K562 (cell line): ENCODE results near the gene SCNN1A. TPM values are rescaled to one million over a fixed set of nuclear protein-coding genes. Genes with fewer than 3 reads are reported as not detected.

Source experiments
- CEBPG ChIP-seq, 3 experiments: fragments of 200-800 bp in 1 of 3; sonication (Bioruptor generic) in 1 of 3; sonication (generic) in 1 of 3; formaldehyde crosslinking in 1 of 3; IDR thresholded peaks in 2 of 3; conservative IDR thresholded peaks in 1 of 3; 2 replicates each; pipeline versions ENCODE4 v1.6.1 to v1.8.0; 2016 to 2022; ENCODE audit warnings: missing compliant biosample characterization in 2 of 3, missing genetic modification characterization in 2 of 3, mild to moderate bottlenecking in 1 of 3, missing genetic modification reagents in 1 of 3
- POLR2G ChIP-seq: fragments of 200-400 bp; formaldehyde crosslinking; IDR thresholded peaks from 2 replicates; pipeline ENCODE4 v1.6.1; 2017; ENCODE audit warnings: low read depth, mild to moderate bottlenecking, antibody characterized with exemption, low read length, moderate library complexity
- polyA plus RNA-seq, 8 experiments: library from polyadenylated mRNA; depleted of rRNA in 4 of 8; stranded (reverse) in 5 of 8; unstranded in 3 of 8; fragments of >200 nt; fragmentation: Nextera tagmentation in 2 of 8; fragmentation: Illumina TruSeq in 1 of 8; extraction: Ambion mirVana in 2 of 8; extraction: Trizol in 1 of 8; gene quantifications; 2 replicates each; pipeline versions ENCODE4 v1.2.1 to v1.2.3, GENCODE V29; 2011 to 2014; ENCODE audit warnings: inconsistent platforms in 1 of 8, missing spikeins in 1 of 8
- total RNA-seq, 7 experiments: library from RNA; depleted of rRNA in 6 of 7; stranded (reverse); fragments of >200 nt in 6 of 7; fragmentation: Illumina TruSeq in 2 of 7; extraction: Trizol in 2 of 7; gene quantifications; 2 replicates each; pipeline versions ENCODE4 v1.2.1 to v1.2.3, GENCODE V29; 2011 to 2021; ENCODE audit warnings: low replicate concordance in 1 of 7
- TF ChIP-seq, protein P1 (sequence below): fragments of 250-450 bp; sonication (Bioruptor Pico); IDR thresholded peaks from 2 replicates; pipeline ENCODE4 v1.4.0; 2020; ENCODE audit warnings: mild to moderate bottlenecking, moderate library complexity
- TF ChIP-seq, protein P2 (sequence below): fragments of 450-650 bp; IDR thresholded peaks from 2 replicates; pipeline ENCODE4 v1.6.1; 2017; ENCODE audit warnings: antibody characterized with exemption, mild to moderate bottlenecking
- TF ChIP-seq, protein P3 (sequence below): sonication (generic); formaldehyde crosslinking; IDR thresholded peaks from 2 replicates; pipeline ENCODE4 v1.8.0; 2023; ENCODE audit warnings: missing genetic modification reagents, mild to moderate bottlenecking, borderline replicate concordance
- TF ChIP-seq, protein P4 (sequence below): fragments of 250-450 bp; sonication (Bioruptor Pico); IDR thresholded peaks from 2 replicates; pipeline ENCODE4 v1.8.0; 2021; ENCODE audit warnings: mild to moderate bottlenecking, moderate library complexity
- TF ChIP-seq, protein P5 (sequence below): fragments of 450-650 bp; IDR thresholded peaks from 2 replicates; pipeline ENCODE4 v1.6.1; 2016

The SCNN1A gene
- total and polyA plus RNA-seq, 9 of the 15 experiments (the other 6 are each of a cell fraction or from before 2014, with no cell fraction given): 0.15 to 0.49 (median 0.32) TPM; not detected in 5

DNA sequence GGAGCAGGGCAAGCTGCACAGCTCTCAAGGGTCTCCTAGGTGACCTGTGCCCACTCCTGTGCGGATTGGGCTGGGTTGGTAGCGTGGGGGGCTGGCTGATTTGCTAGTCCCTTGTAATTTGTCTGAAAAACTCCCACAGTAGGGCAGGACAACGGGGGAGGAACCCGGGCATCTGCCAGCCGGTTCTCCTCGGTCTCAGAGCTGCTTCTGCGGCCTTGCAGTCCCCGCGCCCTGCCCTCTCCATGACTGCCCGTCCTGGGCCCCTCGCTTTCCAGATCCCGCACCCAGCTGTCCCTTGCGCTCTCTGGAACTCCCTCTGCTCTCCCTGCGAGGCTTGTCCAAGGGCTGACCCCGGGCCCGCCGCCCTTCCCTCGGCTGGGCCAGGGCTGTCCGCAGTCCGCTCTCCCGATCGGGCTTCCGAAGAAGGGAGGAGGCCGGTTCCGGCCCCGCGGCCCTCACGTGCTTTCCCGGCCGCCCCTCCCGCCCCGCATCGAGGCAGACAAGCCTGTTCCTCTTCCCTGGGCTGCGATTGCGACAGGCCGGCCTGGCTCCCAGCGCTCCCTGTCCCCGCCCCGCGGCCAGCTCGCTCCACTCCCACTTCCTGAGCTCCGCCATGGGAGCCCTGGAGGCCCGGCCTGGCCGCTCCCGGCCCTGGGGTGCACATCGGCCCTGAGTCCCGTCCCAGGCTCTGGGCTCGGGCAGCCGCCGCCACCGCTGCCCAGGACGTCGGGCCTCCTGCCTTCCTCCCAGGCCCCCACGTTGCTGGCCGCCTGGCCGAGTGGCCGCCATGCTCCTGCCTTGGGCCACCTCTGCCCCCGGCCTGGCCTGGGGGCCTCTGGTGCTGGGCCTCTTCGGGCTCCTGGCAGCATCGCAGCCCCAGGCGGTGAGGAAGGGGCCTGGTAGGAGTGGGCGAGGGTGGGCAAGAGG is 8.5 kb upstream of the SCNN1A start, which contains the start of gene LTBR (continued):
- TF ChIP-seq, protein P1, sequence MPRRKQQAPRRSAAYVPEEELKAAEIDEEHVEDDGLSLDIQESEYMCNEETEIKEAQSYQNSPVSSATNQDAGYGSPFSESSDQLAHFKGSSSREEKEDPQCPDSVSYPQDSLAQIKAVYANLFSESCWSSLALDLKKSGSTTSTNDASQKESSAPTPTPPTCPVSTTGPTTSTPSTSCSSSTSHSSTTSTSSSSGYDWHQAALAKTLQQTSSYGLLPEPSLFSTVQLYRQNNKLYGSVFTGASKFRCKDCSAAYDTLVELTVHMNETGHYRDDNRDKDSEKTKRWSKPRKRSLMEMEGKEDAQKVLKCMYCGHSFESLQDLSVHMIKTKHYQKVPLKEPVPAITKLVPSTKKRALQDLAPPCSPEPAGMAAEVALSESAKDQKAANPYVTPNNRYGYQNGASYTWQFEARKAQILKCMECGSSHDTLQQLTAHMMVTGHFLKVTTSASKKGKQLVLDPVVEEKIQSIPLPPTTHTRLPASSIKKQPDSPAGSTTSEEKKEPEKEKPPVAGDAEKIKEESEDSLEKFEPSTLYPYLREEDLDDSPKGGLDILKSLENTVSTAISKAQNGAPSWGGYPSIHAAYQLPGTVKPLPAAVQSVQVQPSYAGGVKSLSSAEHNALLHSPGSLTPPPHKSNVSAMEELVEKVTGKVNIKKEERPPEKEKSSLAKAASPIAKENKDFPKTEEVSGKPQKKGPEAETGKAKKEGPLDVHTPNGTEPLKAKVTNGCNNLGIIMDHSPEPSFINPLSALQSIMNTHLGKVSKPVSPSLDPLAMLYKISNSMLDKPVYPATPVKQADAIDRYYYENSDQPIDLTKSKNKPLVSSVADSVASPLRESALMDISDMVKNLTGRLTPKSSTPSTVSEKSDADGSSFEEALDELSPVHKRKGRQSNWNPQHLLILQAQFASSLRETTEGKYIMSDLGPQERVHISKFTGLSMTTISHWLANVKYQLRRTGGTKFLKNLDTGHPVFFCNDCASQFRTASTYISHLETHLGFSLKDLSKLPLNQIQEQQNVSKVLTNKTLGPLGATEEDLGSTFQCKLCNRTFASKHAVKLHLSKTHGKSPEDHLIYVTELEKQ (CRISPR knock-in tag): no peak
- TF ChIP-seq POLR2G: peak; percentile 90
- TF ChIP-seq, protein P2, sequence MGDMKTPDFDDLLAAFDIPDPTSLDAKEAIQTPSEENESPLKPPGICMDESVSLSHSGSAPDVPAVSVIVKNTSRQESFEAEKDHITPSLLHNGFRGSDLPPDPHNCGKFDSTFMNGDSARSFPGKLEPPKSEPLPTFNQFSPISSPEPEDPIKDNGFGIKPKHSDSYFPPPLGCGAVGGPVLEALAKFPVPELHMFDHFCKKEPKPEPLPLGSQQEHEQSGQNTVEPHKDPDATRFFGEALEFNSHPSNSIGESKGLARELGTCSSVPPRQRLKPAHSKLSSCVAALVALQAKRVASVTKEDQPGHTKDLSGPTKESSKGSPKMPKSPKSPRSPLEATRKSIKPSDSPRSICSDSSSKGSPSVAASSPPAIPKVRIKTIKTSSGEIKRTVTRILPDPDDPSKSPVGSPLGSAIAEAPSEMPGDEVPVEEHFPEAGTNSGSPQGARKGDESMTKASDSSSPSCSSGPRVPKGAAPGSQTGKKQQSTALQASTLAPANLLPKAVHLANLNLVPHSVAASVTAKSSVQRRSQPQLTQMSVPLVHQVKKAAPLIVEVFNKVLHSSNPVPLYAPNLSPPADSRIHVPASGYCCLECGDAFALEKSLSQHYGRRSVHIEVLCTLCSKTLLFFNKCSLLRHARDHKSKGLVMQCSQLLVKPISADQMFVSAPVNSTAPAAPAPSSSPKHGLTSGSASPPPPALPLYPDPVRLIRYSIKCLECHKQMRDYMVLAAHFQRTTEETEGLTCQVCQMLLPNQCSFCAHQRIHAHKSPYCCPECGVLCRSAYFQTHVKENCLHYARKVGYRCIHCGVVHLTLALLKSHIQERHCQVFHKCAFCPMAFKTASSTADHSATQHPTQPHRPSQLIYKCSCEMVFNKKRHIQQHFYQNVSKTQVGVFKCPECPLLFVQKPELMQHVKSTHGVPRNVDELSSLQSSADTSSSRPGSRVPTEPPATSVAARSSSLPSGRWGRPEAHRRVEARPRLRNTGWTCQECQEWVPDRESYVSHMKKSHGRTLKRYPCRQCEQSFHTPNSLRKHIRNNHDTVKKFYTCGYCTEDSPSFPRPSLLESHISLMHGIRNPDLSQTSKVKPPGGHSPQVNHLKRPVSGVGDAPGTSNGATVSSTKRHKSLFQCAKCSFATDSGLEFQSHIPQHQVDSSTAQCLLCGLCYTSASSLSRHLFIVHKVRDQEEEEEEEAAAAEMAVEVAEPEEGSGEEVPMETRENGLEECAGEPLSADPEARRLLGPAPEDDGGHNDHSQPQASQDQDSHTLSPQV: peak; percentile 91
- peak; percentile 92 for TF ChIP-seq CEBPG (CRISPR knock-in tag; IDR thresholded peaks at IDR 0.05)
- peak; percentile 85 to 92 for TF ChIP-seq CEBPG (tag; conservative IDR thresholded peaks at IDR 0.05 in 1 of 2, IDR thresholded peaks at IDR 0.05 in 1 of 2)
- TF ChIP-seq, protein P3, sequence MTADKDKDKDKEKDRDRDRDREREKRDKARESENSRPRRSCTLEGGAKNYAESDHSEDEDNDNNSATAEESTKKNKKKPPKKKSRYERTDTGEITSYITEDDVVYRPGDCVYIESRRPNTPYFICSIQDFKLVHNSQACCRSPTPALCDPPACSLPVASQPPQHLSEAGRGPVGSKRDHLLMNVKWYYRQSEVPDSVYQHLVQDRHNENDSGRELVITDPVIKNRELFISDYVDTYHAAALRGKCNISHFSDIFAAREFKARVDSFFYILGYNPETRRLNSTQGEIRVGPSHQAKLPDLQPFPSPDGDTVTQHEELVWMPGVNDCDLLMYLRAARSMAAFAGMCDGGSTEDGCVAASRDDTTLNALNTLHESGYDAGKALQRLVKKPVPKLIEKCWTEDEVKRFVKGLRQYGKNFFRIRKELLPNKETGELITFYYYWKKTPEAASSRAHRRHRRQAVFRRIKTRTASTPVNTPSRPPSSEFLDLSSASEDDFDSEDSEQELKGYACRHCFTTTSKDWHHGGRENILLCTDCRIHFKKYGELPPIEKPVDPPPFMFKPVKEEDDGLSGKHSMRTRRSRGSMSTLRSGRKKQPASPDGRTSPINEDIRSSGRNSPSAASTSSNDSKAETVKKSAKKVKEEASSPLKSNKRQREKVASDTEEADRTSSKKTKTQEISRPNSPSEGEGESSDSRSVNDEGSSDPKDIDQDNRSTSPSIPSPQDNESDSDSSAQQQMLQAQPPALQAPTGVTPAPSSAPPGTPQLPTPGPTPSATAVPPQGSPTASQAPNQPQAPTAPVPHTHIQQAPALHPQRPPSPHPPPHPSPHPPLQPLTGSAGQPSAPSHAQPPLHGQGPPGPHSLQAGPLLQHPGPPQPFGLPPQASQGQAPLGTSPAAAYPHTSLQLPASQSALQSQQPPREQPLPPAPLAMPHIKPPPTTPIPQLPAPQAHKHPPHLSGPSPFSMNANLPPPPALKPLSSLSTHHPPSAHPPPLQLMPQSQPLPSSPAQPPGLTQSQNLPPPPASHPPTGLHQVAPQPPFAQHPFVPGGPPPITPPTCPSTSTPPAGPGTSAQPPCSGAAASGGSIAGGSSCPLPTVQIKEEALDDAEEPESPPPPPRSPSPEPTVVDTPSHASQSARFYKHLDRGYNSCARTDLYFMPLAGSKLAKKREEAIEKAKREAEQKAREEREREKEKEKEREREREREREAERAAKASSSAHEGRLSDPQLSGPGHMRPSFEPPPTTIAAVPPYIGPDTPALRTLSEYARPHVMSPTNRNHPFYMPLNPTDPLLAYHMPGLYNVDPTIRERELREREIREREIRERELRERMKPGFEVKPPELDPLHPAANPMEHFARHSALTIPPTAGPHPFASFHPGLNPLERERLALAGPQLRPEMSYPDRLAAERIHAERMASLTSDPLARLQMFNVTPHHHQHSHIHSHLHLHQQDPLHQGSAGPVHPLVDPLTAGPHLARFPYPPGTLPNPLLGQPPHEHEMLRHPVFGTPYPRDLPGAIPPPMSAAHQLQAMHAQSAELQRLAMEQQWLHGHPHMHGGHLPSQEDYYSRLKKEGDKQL (CRISPR knock-in tag): no peak
- TF ChIP-seq, protein P4, sequence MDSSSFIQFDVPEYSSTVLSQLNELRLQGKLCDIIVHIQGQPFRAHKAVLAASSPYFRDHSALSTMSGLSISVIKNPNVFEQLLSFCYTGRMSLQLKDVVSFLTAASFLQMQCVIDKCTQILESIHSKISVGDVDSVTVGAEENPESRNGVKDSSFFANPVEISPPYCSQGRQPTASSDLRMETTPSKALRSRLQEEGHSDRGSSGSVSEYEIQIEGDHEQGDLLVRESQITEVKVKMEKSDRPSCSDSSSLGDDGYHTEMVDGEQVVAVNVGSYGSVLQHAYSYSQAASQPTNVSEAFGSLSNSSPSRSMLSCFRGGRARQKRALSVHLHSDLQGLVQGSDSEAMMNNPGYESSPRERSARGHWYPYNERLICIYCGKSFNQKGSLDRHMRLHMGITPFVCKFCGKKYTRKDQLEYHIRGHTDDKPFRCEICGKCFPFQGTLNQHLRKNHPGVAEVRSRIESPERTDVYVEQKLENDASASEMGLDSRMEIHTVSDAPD (CRISPR knock-in tag): no peak
- TF ChIP-seq, protein P5, sequence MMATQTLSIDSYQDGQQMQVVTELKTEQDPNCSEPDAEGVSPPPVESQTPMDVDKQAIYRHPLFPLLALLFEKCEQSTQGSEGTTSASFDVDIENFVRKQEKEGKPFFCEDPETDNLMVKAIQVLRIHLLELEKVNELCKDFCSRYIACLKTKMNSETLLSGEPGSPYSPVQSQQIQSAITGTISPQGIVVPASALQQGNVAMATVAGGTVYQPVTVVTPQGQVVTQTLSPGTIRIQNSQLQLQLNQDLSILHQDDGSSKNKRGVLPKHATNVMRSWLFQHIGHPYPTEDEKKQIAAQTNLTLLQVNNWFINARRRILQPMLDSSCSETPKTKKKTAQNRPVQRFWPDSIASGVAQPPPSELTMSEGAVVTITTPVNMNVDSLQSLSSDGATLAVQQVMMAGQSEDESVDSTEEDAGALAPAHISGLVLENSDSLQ: peak; percentile 19; the same call in 1 of the 2 replicates
